ENCODE measurements around the gene RIPOR2.
A peak's percentile ranks its signal among the peaks of the same experiment; 100 is the strongest.

The RIPOR2 gene

DNA sequence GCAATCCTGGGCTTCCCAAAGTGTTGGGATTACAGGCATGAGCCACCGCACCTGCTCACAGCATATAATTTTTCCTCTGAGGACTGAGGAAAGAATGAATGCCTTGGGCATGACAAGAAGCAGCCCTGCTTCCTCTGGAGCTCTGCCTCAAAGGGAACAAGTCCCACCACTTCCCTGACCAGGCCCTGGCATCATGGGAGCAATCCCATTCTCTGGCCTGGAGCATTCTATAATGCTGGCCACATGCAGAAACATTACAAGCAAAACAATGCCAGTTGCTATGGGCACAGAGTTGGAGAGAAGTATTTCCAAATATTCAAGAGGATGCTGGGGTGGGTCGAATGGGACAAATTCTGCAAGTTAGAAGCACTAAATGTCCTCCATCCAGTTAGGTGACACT is 95.6 kb downstream of the RIPOR2 start:
- no peak for DNase-seq

DNA sequence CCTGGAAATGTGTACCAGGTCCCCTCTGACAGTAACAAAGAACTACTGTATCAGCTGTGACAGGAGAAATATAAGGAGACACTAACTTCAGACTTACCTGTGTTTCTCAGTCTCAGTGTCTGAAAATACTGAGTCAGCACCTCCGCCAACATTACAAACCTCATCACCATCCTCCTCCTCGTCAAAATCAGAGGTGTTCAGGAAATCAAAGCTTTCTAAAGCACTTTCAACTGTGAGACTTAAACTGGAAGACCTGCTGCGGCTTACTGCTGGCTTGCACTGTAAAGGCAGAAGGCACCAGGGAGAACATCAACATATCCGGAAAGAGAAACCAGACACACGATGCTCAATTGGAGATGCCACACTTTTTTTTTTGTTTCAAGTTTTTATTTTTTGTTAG is 96.8 kb downstream of the RIPOR2 start:
- DNase-seq: no peak

DNA sequence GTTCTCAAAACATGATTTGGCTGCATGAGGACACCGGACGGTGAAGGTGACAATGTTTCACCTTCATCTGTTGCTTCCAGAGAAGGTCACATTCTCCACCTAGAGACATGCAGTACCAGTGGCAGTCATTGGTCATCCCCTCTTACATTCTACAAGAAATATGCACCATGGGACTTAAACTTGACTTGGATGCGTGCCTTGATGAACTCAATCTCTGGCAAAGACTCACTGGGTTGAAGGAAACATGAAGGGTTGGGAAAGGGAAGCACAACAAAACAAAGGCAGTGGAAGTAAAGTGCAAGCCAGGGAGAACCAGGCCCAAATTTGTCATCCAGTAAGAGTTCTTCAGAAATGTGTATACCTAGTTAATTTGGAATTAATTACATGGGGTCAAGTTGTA is 97.7 kb downstream of the RIPOR2 start:
- DNase-seq: no peak

DNA sequence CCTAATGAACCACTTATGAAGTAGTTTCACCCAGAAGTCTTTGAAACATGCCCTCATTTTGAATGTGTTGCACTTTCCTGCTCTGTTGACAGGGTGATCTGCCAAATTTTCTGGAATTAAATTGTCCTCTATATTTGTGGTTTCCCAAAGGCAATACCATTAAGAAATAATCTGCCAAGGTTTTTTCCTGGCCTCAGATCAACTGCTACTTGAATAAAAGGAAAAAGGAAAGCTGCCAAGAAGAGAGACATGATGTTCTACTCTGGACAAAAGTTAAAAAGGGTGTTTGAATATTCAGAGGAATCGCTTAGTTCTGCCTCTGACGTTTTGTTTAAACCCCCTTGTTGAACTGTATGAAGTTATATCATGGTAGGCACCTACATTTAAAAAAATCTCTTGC is 99.7 kb downstream of the RIPOR2 start:
- DNase-seq: peak; percentile 34 to 67

DNA sequence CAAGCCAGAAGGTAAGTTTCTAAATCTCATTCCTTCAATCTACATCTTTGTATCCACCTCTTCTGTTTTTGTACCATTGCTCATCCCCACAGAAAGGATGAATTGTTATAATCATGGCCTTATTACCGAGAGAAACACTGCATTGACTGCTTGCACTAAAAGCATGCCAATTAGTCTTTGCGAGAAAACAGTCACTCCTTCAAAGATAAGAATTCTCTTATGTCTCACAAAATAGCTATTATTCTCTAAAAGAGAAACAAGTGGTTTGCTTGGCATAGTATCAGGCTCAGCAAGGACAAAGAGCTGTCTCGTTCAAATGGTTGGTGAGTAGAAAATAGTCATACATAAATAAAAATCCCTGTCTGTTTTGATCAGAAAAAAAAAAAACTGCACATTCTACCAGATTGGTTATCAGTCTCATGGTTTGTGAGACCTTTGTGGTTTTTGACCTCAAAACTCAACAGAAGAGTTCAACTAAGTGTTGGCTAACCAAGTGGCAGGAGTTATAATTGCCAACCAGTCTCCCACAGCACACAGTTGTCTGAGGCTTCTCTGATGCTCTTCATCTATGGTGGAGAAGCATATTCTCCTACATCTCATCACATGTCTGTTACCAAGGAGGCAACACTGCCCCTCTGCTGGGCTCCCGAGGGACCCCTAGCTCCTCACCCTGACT is 101.9 kb downstream of the RIPOR2 start:
- DNase-seq: no peak

DNA sequence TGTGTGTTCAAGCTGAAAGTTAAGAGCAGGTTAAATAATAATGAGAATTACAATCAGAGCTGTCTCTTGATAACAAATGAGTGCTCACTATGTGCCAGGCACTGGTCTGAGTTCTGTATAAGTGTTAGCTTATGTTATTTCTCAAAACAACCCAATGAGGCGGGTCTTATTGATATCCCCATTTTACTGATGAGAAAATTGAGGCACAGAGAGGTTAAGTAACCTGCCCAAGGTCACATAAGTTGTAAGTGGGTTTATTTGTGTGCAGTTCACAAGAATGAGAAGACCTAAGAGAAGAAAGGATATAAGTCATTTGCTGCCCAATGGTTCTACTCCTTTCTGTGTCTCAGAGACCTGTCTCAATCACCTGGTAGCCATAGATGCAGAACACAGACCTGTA is 103.0 kb downstream of the RIPOR2 start:
- DNase-seq: no peak

DNA sequence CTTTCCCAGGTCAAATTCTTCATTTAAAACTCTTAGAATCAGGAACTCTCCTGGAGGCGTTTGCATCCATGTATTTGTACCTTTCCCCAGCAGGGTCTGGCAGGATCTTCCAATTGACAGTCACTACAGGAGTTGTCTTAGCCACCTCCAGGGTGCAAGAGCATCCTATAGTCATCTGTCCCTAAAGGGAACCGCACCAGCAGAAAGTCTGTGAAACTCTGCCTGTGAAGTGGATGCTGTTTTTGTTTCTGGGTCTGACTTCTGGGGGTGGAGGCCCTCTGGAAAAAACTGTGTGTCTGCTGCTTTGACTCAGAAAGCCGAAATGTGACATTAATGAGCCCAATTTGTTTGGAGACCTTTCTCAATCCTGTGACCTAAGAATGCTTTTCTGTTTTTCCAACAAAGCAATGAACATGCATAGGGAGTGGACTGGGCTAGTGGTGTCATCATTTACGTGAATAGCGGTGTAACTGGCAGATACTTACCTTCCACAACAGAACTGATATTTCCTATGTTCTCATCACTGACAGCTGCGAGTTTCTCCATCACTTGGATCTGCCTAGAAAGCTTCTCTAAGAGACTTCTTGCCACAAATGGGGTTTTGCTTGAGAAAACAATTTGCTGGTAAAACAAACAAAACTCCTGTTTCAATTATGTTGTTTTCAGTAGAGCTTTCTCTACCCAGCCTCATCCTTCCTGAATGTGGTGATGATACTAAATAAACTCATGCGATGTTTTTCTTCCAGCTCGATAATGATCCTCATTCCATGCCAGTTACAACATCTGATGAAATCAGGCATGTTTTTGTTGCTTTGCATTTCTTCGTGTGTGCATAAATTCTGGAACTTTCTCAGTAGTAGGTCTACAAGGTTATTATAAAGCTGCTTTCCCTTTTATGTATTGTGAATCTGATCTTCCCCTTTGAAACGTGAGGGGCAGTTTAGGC is 103.7 kb downstream of the RIPOR2 start:
- DNase-seq: no peak

DNA sequence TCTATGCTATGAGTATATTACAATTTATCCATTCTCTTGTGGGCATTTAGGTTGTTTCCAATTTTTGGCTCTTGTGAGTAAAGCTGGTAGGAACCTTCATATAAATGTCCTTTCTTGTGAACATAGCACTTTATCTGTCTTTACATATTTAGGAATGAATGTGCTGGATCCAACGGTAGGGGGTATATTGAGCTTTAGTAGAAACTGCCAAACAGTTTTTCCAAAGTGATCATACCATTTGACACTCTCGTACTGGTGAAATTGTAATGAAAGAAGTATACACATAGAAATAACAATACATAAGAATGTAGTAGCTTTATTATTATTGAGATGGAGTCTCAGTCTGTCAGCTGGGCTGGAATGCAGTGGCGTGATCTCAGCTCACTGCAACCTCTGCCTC is 106.1 kb downstream of the RIPOR2 start:
- no peak for DNase-seq

DNA sequence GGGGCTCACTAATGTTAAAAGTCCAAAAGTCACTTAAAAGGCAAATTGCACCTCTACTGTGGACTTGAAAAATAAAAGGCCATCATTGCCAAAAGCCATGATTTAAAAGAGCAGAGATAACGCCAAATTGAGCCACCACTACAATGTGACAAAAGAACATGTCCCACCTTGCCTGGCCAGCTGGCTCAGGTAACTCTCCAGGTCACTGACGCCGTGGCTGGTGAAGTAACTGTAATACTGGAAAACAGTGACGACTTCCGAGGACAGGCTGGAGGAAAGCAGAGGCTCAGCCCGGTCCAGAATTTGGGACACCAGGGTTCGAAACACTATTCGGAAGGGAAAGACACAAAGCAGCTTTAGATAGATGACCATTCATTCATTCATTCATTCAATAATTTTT is 107.8 kb downstream of the RIPOR2 start:
- DNase-seq: no peak

DNA sequence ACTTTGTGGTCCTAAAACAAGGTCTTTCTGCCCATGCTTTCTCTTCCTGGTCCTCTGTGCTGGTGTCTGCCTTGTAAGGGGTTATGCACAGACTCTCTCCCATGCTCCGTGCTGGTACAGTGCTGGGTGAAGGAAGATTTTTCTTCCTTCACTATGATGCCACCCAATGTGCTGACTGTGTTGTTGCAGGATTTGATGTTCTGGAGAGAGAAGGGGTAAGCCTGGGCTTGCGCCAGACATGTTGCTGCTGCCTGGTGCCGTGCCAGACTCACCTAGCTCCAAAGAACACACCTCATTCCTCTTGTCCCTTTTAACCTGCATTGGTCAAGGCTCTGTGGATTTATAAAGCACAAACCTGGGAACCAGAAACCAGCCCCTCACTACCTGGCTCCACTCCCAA is 108.6 kb downstream of the RIPOR2 start:
- DNase-seq: no peak

DNA sequence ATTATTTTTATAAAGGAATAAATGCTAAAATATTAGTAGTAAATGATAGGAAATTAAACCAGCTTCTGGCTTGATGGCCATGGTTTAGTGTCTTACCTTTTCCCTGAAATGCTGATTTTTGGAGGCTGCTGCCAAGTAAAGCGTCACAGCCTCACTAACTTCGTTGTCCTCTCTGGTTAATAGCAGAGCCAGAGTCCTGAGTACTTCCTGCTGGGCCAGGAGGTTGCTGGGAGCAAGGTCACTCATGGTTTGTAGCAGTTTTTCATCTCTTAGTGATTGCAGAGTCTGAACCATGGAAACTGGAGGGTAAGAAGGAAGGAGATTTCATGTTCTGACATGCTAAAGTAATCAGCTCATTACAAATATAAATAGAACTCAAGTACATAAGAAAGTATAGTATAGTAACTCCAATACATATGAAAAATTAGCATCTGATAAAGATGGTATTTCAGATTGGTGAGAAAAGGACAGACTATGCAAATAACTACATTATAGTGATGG is 110.6 kb downstream of the RIPOR2 start:
- DNase-seq: no peak

DNA sequence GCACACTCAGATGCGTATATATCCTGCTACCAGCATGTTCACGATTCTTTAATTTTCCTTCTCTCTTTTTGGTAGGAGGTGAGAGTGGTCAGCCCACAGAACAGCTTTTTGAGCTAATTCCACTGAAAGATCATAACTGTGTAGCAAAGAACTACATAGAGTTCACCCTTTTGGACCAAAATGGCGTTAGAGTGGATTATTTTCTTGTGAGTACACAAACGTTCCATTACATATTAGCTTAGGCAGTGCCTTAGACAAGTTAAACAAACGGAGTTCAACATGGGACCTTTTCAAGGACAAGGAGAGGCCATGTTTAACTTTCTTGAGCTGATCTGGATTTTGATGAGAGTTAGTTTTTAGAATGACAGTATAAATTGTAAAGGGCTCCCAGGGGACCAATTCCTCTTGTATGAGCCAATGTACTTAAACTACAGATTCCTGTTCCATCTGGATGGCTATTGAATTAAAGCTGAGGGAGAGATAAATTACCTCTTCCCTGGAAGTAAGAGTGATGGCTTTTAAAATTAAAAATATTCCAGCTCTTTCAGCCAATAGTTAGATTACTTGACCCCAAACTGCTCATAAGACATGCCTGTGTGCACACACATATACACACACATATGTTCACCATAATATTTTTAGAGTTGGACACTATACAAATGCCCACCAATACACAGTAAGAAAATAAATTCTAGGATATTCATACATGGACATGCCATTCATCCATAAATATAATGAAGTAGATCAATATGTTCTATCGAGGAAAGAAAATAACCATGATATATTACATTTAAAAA is 111.4 kb downstream of the RIPOR2 start:
- peak in 1 of 2 experiments; percentile 13 for DNase-seq

DNA sequence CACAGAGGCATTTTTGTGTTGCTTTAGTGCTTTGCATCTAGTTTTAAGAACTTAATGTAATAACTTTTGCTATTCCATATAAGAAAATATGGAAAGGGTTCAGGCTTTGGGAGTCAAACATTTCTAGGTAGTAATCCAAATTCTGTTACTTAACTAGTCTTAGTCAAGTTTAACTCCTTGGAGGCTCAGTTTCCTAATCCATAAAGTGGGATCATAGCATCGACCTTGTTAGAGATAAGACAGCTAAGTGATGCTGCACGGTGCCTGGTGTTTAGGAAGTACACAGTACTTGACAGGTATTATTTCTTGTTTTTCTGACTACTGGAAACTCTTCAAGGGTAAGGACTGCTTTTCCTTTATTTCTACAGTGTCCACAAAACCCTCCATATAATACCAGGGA is 112.6 kb downstream of the RIPOR2 start:
- no peak for DNase-seq

DNA sequence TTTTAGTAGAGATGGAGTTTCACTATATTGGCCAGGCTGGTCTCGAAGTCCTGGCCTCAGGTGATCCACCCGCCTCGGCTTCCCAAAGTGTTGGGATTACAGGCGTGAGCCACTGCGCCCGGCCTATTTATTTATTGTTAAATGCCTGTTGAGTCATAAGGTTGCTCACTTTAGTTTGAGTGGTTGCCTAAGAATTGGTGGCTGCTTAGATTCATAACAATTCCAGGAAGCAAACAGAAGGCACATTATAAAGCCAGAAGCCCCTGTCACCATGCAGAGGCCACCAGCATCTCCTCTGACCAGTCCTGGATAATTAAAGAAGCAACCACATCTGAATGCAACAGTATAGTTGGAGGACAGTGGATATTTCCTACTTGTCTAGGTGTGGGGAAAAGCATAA is 113.1 kb downstream of the RIPOR2 start:
- no peak for DNase-seq

DNA sequence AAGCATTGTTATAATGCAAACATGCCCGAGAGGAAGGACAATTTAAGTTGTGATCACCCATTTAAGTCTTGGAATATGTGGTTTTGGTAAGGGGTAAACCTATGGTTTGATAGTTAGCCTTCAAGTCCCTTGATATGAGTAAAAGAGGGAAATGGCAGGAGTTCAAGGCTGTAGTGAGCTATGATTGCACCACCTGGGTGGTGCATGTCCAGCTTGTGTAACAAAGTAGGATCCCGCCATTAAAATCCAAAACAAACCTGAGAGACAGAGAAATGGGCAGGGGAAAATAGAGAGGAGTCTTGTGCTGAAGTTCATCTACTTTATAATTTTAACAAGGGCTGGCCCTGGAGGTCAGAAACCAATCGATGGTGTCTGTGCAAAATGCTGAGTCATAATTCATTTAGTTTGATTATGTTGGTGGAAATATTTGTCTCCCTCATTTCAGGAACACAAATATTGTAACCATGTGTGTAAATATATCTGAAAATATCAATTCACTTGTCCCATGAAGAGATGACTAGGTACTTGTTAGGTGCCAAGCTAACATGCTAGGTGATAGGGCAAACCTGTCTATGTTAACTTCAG is 113.8 kb downstream of the RIPOR2 start:
- DNase-seq: no peak

DNA sequence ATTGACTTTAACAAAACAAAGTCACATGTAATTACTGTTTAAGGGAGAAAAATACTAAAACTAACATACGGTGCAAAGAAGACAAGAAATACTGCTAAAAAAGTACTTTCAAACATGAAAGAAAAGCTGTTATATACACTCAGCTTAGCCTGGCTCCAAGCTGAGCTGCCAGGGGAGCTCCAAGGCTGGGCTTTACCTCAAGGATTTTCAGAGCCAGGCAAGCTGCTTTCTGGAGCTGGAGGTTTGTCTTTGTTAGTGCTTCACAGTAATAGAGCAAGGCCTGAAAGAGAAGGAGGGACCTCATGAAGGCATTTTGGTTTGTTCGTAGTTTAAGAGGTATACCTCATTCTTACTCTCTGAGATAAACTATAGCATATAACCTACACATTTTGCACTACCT is 117.4 kb downstream of the RIPOR2 start:
- no peak for DNase-seq

DNA sequence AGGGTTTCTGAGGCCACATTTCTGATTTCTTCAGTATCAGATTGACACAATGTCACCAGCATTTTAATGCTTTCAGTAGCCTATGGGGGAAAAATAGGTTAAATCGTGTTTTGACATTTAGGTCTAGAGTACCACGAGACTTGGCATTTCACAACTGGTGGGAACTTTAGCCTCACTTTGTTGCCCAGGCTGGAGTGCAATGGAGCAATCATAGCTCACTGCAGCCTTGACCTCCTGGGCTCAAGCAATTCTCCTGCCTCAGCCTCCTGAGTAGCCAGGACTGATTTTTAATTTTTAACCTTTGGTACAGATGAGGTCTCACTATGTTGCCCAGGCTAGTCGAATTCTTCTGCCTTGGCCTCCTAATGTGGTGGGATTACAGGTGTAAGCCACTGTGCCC is 126.0 kb downstream of the RIPOR2 start:
- no peak for DNase-seq

DNA sequence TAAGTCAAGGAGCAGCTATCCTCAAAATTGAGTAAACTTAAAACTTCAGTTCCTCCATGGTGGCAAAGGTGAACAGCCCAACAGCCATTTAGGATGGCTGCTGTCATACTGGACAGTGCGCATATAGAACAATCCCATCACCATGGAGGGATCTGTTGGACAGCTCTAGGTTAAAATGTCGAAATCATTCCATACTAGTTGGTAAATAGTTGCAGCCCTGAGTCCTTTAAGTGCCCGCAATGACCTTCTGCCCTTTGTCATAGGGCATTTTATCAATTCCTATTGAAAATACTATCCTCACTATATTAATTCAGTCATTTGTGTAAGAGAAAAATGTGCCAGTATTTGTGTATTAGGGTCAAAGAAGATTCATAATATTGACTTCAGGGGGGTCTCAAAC is 128.2 kb downstream of the RIPOR2 start:
- no peak for DNase-seq

DNA sequence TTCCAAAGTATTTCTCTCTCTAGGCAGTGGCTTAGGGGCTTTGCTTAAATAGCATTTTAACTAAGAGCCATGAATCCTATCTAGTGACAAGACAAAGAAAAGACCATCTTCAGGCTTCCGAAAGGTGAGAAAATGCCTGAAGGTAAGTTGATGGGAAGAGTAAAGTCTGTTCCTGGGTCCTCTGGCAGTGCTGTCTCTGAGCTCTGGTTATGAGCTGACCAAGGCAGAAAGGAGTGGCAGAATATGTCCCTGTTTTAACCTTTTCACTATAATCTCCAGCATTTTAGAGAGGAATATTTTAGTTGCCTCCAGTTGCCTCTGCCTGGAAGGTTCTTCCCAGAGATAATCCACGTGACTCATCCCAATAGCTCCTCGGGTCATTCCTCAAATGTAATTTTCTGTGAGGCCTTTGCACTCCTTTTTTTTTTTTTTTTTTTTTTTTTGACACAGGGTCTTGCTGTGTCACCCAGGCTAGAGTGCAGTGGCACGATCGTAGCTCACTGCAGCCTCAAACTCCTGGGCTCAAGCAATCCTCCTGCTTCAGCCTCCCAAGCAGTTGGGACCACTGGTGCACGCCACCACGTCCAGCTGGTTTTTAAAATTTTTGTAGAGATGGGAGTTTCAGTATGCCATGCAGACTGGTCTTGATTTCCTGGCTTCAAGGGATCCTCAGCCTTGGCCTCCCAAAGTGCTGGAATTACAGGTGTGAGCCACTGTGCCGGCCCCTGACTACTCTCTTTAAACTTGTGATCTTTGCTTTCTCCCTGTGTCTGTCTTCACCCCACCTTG is 133.3 kb downstream of the RIPOR2 start:
- no peak for DNase-seq

DNA sequence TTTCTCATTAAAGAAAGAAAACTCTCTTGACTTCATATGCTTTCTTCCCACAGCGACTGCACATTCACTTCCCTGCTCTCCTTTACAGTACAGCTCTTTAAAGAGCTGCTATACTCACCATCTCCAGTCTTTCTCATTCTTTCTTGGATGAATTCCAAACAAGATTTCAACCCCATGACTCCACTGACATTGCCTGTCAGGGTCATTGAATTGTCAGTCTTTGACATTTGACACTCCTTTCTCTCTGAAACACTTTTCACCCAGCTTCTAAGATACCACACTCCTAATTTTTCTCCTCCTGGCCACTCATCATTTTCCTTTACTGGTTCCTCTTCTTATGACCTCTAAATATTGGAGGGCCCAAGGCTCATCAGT is 136.2 kb downstream of the RIPOR2 start:
- DNase-seq: no peak

DNA sequence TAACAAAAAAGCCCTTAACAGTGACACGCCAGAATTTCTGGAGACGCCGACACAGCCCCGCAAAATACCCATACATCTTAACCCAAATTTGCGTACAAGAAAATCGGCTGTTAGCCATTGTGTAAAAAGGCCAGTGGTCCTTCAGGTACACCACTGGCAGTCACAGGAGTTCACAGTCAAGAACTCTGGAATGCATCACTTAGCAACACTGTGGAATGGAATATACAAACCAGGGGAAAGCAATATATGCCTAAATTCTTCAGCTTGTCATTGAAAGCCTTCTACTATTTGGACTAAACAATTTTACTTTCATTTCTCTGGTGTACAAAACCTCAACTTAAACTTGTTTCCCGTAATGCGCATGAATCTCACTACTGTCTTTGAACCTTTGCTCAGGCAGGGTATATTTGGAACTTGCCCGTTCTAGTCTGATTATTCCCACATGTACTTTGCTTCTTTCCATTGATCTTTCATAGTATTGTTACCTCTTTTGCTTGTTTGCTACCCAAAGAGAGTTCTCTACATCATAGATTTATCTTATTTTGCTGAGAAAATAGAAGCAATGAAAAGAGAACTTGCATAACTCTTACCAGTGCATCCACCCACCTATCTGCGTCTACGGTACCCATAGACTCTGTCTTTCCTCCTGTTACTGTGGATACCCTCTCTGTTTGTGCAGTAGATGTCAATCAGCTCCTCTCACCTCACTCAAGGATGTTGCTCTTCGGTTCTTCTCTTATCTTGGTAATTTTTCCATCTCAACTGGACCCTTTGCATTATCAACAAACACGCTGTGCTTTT is 136.8 kb downstream of the RIPOR2 start, which contains the start of gene ARMH2:
Gene ARMH2 (minus strand): TSS at position 178 of the 801 bp plus-strand sequence. CDS start 60 bp downstream, at position 118.
- no peak for DNase-seq
